PC-9 (cell line): ENCODE results near the gene SMIM7. TPM values are rescaled to one million over a fixed set of nuclear protein-coding genes. Genes with fewer than 3 reads are reported as not detected.

Experiments used
- BruUV-seq: library from RNA; stranded (reverse); fragments of 400-500 nt; replicated peaks from 2 replicates; lab custom pipeline; 2021; lab: Mats Ljungman, UMichigan
- CTCF ChIA-PET: fragments of 300-600 bp; sonication (Branson Sonifier 250); formaldehyde crosslinking; loops from one replicate; lab custom pipeline; 2022; ENCODE audit warnings: antibody characterized with exemption; lab: Charles Lee
- POLR2A ChIA-PET: fragments of 300-600 bp; sonication (Branson Sonifier 250); formaldehyde crosslinking; loops from one replicate; lab custom pipeline; 2022; ENCODE audit warnings: antibody characterized with exemption; ENCODE audit not compliant: unreplicated experiment; lab: Charles Lee
- DNase-seq, 2 experiments: peaks; one replicate each; pipeline versions ENCODE4 v3.0.0 to v3.0.0-alpha.2; 2015 to 2022; ENCODE audit warnings: mixed read lengths in 1 of 2
- H2AFZ ChIP-seq: fragments of 200-600 bp; sonication (generic); 2 replicates; pipeline ENCODE4 v1.8.1; 2017; ENCODE audit warnings: antibody characterized with exemption
- H3F3A ChIP-seq: fragments of 200-600 bp; sonication (generic); 2 replicates; pipeline ENCODE4 v1.8.1; 2017; ENCODE audit warnings: antibody characterized with exemption, mild to moderate bottlenecking, low read depth; ENCODE audit not compliant: insufficient read depth
- H3K27ac ChIP-seq: fragments of 200-600 bp; sonication (generic); 2 replicates; pipeline ENCODE4 v1.6.1; 2016; ENCODE audit warnings: mixed run types
- H3K27me3 ChIP-seq: fragments of 200-600 bp; sonication (generic); 2 replicates; pipeline ENCODE4 v1.6.1; 2016; ENCODE audit warnings: low read depth, mixed run types; ENCODE audit not compliant: insufficient read depth
- H3K36me3 ChIP-seq: fragments of 200-600 bp; sonication (generic); 2 replicates; pipeline ENCODE4 v1.6.1; 2016; ENCODE audit warnings: low read depth, mixed run types
- H3K4me1 ChIP-seq: fragments of 200-600 bp; sonication (generic); replicated peaks from 2 replicates; pipeline ENCODE4 v1.6.1; 2016; ENCODE audit warnings: mixed run types; ENCODE audit not compliant: insufficient read depth
- H3K4me2 ChIP-seq: fragments of 200-600 bp; sonication (generic); 2 replicates; pipeline ENCODE4 v1.6.1; 2017; ENCODE audit warnings: mixed run types
- H3K4me3 ChIP-seq: fragments of 200-600 bp; sonication (generic); 2 replicates; pipeline ENCODE4 v1.6.1; 2016; ENCODE audit warnings: mixed run types
- H3K79me2 ChIP-seq: fragments of 200-600 bp; sonication (generic); 2 replicates; pipeline ENCODE4 v1.6.1; 2017; ENCODE audit warnings: low read depth, mixed run types
- H3K9me2 ChIP-seq: fragments of 200-600 bp; sonication (generic); 2 replicates; pipeline ENCODE4 v1.8.1; 2017; ENCODE audit warnings: mild to moderate bottlenecking; ENCODE audit not compliant: insufficient read depth
- H3K9me3 ChIP-seq: fragments of 200-600 bp; sonication (generic); 2 replicates; pipeline ENCODE4 v1.8.1; 2016; ENCODE audit warnings: low read depth; ENCODE audit not compliant: insufficient read depth
- H4K20me1 ChIP-seq: fragments of 200-600 bp; sonication (generic); 2 replicates; pipeline ENCODE4 v1.8.1; 2017; ENCODE audit not compliant: insufficient read depth
- CTCF ChIP-seq: fragments of 200-600 bp; sonication (generic); conservative IDR thresholded peaks from 2 replicates; pipeline ENCODE4 v1.6.1; 2017; ENCODE audit warnings: mixed run types, antibody characterized with exemption, mild to moderate bottlenecking, moderate library complexity
- EZH2 ChIP-seq: fragments of 200-600 bp; sonication (generic); IDR thresholded peaks from 2 replicates; pipeline ENCODE4 v1.8.0; 2017; ENCODE audit warnings: antibody characterized with exemption, low read depth
- intact Hi-C: fragments of 100-400 bp; cut with micrococcal nuclease; formaldehyde crosslinking; loops from one replicate; pipeline ENCODE4 v1.10.0; 2022; ENCODE audit not compliant: unreplicated experiment
- total RNA-seq: library from RNA; stranded (reverse); gene quantifications from 2 replicates; pipeline ENCODE4 v1.2.3, GENCODE V29; 2021

Gene SMIM7
- total RNA-seq, 1 experiment from 2014 or later, result 72.9 TPM

GRCh38 chr19:16603090-16603489 lies 56.9 kb downstream of the SMIM7 start:
- no peaks in the 10 kb centered on the region for H3K9me3 ChIP-seq
- H3K27ac ChIP-seq, result no peak overlapping the region
- ChIA-PET CTCF (no interaction called here), POLR2A (no interaction called here)
- H2AFZ ChIP-seq, result no peak overlapping the region
- no peaks in the 10 kb centered on the region for H3K9me2 ChIP-seq
- no peaks in the 10 kb centered on the region for H3K36me3 ChIP-seq
- intact Hi-C loops, result no loop called here
- no peaks in the 10 kb centered on the region for H3K4me1 ChIP-seq
- H3K4me2 ChIP-seq, result no peak overlapping the region
- no peak for TF ChIP-seq EZH2
- DNase-seq, result no peak
- H3K79me2 ChIP-seq, result peaks cover 96% of the 10 kb centered on the region
- H3K4me3 ChIP-seq, result no peak overlapping the region
- H3F3A ChIP-seq, result no peaks in the 10 kb centered on the region
- no peaks in the 10 kb centered on the region for H3K27me3 ChIP-seq
- H4K20me1 ChIP-seq, result peaks cover 93% of the 10 kb centered on the region
- BruUV-seq, result no TSS peak

GRCh38 chr19:16601378-16602052 lies 58.4 kb downstream of the SMIM7 start:
- H3K9me3 ChIP-seq, result no peaks in the 10 kb centered on the region
- DNase-seq, result no peak
- no TSS peak for BruUV-seq

GRCh38 chr19:16600824-16601223 lies 59.1 kb downstream of the SMIM7 start:
- ChIA-PET CTCF (interaction anchor here (0.7 kb wide), 1 partner anchor 13 kb away, joined by 3 read pairs; no protein-coding TSS in a partner anchor), POLR2A (interaction anchor here (0.9 kb wide), 1 partner anchor 16 kb away, joined by 4 read pairs; no protein-coding TSS in a partner anchor)
- peaks cover 98% of the 10 kb centered on the region for H3K79me2 ChIP-seq
- BruUV-seq, result no TSS peak
- intact Hi-C loops, result no loop called here
- H3K4me3 ChIP-seq, result no peak overlapping the region
- no peak for TF ChIP-seq EZH2
- TF ChIP-seq CTCF, result no peak
- no peak overlapping the region for H3K4me2 ChIP-seq
- no peaks in the 10 kb centered on the region for H3K4me1 ChIP-seq
- no peaks in the 10 kb centered on the region for H3K36me3 ChIP-seq
- H4K20me1 ChIP-seq, result peaks cover 98% of the 10 kb centered on the region
- no peak for DNase-seq
- no peaks in the 10 kb centered on the region for H3K27me3 ChIP-seq
- H3K9me3 ChIP-seq, result no peaks in the 10 kb centered on the region
- H3F3A ChIP-seq, result 0 out of 2 replicates have a peak, but pooled peaks cover 5% of the 10 kb centered on the region
- H2AFZ ChIP-seq, result no peak overlapping the region
- no peak overlapping the region for H3K27ac ChIP-seq
- H3K9me2 ChIP-seq, result no peaks in the 10 kb centered on the region

More at GRCh38 chr19:16601378-16602052, 58.4 kb downstream of the SMIM7 start:
- no peak overlapping the region for H3K27ac ChIP-seq
- H3K4me1 ChIP-seq, result no peaks in the 10 kb centered on the region
- H3K27me3 ChIP-seq, result no peaks in the 10 kb centered on the region
- CTCF ChIA-PET, result interaction anchor here (0.7 kb wide), 1 partner anchor 12 kb away, joined by 3 read pairs; no protein-coding TSS in a partner anchor
- TF ChIP-seq EZH2 (no peak), CTCF (no peak)
- H2AFZ ChIP-seq, result no peak overlapping the region
- 0 out of 2 replicates have a peak, but pooled peaks cover 5% of the 10 kb centered on the region for H3F3A ChIP-seq
- no peak overlapping the region for H3K4me2 ChIP-seq
- intact Hi-C loops, result no loop called here
- POLR2A ChIA-PET, result interaction anchor here (0.9 kb wide), 1 partner anchor 17 kb away, joined by 4 read pairs; no protein-coding TSS in a partner anchor
- no peaks in the 10 kb centered on the region for H3K36me3 ChIP-seq
- peaks cover 98% of the 10 kb centered on the region for H3K79me2 ChIP-seq
- no peaks in the 10 kb centered on the region for H3K9me2 ChIP-seq
- H3K4me3 ChIP-seq, result no peak overlapping the region
- H4K20me1 ChIP-seq, result peaks cover 96% of the 10 kb centered on the region
